ENCODE results near the gene FXR2.
A peak's percentile ranks its signal among the peaks of the same experiment; 100 is the strongest.

Gene FXR2

GRCh38 chr17:7577327-7578199, 37.1 kb downstream of the FXR2 start:
- H3K4me1 ChIP-seq (ENCODE audit: control insufficient read depth, insufficient read depth, low read length), result peaks cover 41% of the 10 kb centered on the region
- H3K4me3 ChIP-seq (ENCODE audit: low read length in 2 of 2), result no peak overlapping the region
- H3K27ac ChIP-seq (ENCODE audit: low read length), result peak overlapping the region; percentile 11
- no peaks in the 10 kb centered on the region for H3K9me3 ChIP-seq (ENCODE audit: control insufficient read depth in 2 of 2, low read length in 2 of 2)
- no peaks in the 10 kb centered on the region for H3K27me3 ChIP-seq (ENCODE audit: control insufficient read depth in 1 of 2, insufficient read depth in 2 of 2, low read length in 2 of 2)
- H3K9ac ChIP-seq (ENCODE audit: low read length in 2 of 2), result no peak overlapping the region
- peaks cover 37 to 54% of the 10 kb centered on the region in 2 donors for H3K36me3 ChIP-seq (ENCODE audit: control insufficient read depth in 2 of 2, insufficient read depth in 2 of 2, low read length in 2 of 2)

- H3K4me1 ChIP-seq (ENCODE audit: control insufficient read depth, insufficient read depth, low read length), result peaks cover 42% of the 10 kb centered on the region
- H3K9me3 ChIP-seq (ENCODE audit: control insufficient read depth in 2 of 2, low read length in 2 of 2), result no peaks in the 10 kb centered on the region
- H3K27ac ChIP-seq (ENCODE audit: low read length), result no peak overlapping the region
- no peak overlapping the region for H3K4me3 ChIP-seq (ENCODE audit: low read length in 2 of 2)
- no peak overlapping the region for H3K9ac ChIP-seq (ENCODE audit: low read length in 2 of 2)
- H3K36me3 ChIP-seq (ENCODE audit: control insufficient read depth in 2 of 2, insufficient read depth in 2 of 2, low read length in 2 of 2), result peaks cover 37 to 54% of the 10 kb centered on the region in 2 donors
- no peaks in the 10 kb centered on the region for H3K27me3 ChIP-seq (ENCODE audit: control insufficient read depth in 1 of 2, insufficient read depth in 2 of 2, low read length in 2 of 2)
Measured at GRCh38 chr17:7576432-7576937, 38.2 kb downstream of the FXR2 start.

- Histone ChIP-seq H3K9ac (ENCODE audit: low read length in 2 of 2) (no peak overlapping the region), H3K36me3 (ENCODE audit: control insufficient read depth in 2 of 2, insufficient read depth in 2 of 2, low read length in 2 of 2) (peaks cover 41 to 59% of the 10 kb centered on the region in 2 donors)
Measured at GRCh38 chr17:7575959-7576358, 38.7 kb downstream of the FXR2 start.

GRCh38 chr17:7575481-7575883, 39.2 kb downstream of the FXR2 start:
- peaks cover 39% of the 10 kb centered on the region for H3K4me1 ChIP-seq (ENCODE audit: control insufficient read depth, insufficient read depth, low read length)
- no peaks in the 10 kb centered on the region for H3K27me3 ChIP-seq (ENCODE audit: control insufficient read depth in 1 of 2, insufficient read depth in 2 of 2, low read length in 2 of 2)
- no peaks in the 10 kb centered on the region for H3K9me3 ChIP-seq (ENCODE audit: control insufficient read depth in 2 of 2, low read length in 2 of 2)
- H3K9ac ChIP-seq (ENCODE audit: low read length in 2 of 2), result no peak overlapping the region
- no peak overlapping the region for H3K4me3 ChIP-seq (ENCODE audit: low read length in 2 of 2)
- peaks cover 46 to 61% of the 10 kb centered on the region in 2 donors for H3K36me3 ChIP-seq (ENCODE audit: control insufficient read depth in 2 of 2, insufficient read depth in 2 of 2, low read length in 2 of 2)
- H3K27ac ChIP-seq (ENCODE audit: low read length), result no peak overlapping the region

More at GRCh38 chr17:7575959-7576358, 38.7 kb downstream of the FXR2 start:
- Histone ChIP-seq H3K27me3 (ENCODE audit: control insufficient read depth in 1 of 2, insufficient read depth in 2 of 2, low read length in 2 of 2) (no peaks in the 10 kb centered on the region), H3K27ac (ENCODE audit: low read length) (no peak overlapping the region), H3K4me3 (ENCODE audit: low read length in 2 of 2) (no peak overlapping the region), H3K9me3 (ENCODE audit: control insufficient read depth in 2 of 2, low read length in 2 of 2) (no peaks in the 10 kb centered on the region), H3K4me1 (ENCODE audit: control insufficient read depth, insufficient read depth, low read length) (peaks cover 40% of the 10 kb centered on the region)

GRCh38 chr17:7574176-7574953, 40.3 kb downstream of the FXR2 start:
- peak overlapping the region; percentile 91 to 96 for H3K4me3 ChIP-seq (ENCODE audit: low read length in 2 of 2)
- peaks cover 55 to 67% of the 10 kb centered on the region in 2 donors for H3K36me3 ChIP-seq (ENCODE audit: control insufficient read depth in 2 of 2, insufficient read depth in 2 of 2, low read length in 2 of 2)
- H3K9ac ChIP-seq (ENCODE audit: low read length in 2 of 2), result peak overlapping the region; percentile 29 to 100
- H3K9me3 ChIP-seq (ENCODE audit: control insufficient read depth in 2 of 2, low read length in 2 of 2), result no peaks in the 10 kb centered on the region
- H3K27ac ChIP-seq (ENCODE audit: low read length), result peak overlapping the region; percentile 98
- no peaks in the 10 kb centered on the region for H3K27me3 ChIP-seq (ENCODE audit: control insufficient read depth in 1 of 2, insufficient read depth in 2 of 2, low read length in 2 of 2)
- peaks cover 34% of the 10 kb centered on the region for H3K4me1 ChIP-seq (ENCODE audit: control insufficient read depth, insufficient read depth, low read length)

GRCh38 chr17:7573324-7574080, 41.2 kb downstream of the FXR2 start:
- Histone ChIP-seq H3K4me1 (ENCODE audit: control insufficient read depth, insufficient read depth, low read length) (peaks cover 28% of the 10 kb centered on the region), H3K9me3 (ENCODE audit: control insufficient read depth in 2 of 2, low read length in 2 of 2) (no peaks in the 10 kb centered on the region), H3K9ac (ENCODE audit: low read length in 2 of 2) (peak overlapping the region; percentile 95 to 100), H3K27ac (ENCODE audit: low read length) (peak overlapping the region; percentile 98), H3K4me3 (ENCODE audit: low read length in 2 of 2) (peak overlapping the region; percentile 91 to 96), H3K36me3 (ENCODE audit: control insufficient read depth in 2 of 2, insufficient read depth in 2 of 2, low read length in 2 of 2) (peaks cover 59 to 64% of the 10 kb centered on the region in 2 donors), H3K27me3 (ENCODE audit: control insufficient read depth in 1 of 2, insufficient read depth in 2 of 2, low read length in 2 of 2) (no peaks in the 10 kb centered on the region)

GRCh38 chr17:7572588-7573323, 41.9 kb downstream of the FXR2 start:
- Histone ChIP-seq H3K36me3 (ENCODE audit: control insufficient read depth in 2 of 2, insufficient read depth in 2 of 2, low read length in 2 of 2) (peaks cover 54 to 59% of the 10 kb centered on the region in 2 donors), H3K27me3 (ENCODE audit: control insufficient read depth in 1 of 2, insufficient read depth in 2 of 2, low read length in 2 of 2) (no peaks in the 10 kb centered on the region), H3K27ac (ENCODE audit: low read length) (peak overlapping the region; percentile 98), H3K9me3 (ENCODE audit: control insufficient read depth in 2 of 2, low read length in 2 of 2) (no peaks in the 10 kb centered on the region), H3K4me1 (ENCODE audit: control insufficient read depth, insufficient read depth, low read length) (peaks cover 28% of the 10 kb centered on the region), H3K9ac (ENCODE audit: low read length in 2 of 2) (peak overlapping the region; percentile 95 to 100), H3K4me3 (ENCODE audit: low read length in 2 of 2) (peak overlapping the region; percentile 91 to 96)

- H3K4me3 ChIP-seq (ENCODE audit: low read length in 2 of 2), result peak overlapping the region; percentile 84 to 96
- H3K9ac ChIP-seq (ENCODE audit: low read length in 2 of 2), result peak overlapping the region; percentile 81 to 83
- H3K36me3 ChIP-seq (ENCODE audit: control insufficient read depth in 2 of 2, insufficient read depth in 2 of 2, low read length in 2 of 2), result peaks cover 54% of the 10 kb centered on the region in 2 donors
- H3K27ac ChIP-seq (ENCODE audit: low read length), result peak overlapping the region; percentile 92
- peaks cover 28% of the 10 kb centered on the region for H3K4me1 ChIP-seq (ENCODE audit: control insufficient read depth, insufficient read depth, low read length)
- H3K27me3 ChIP-seq (ENCODE audit: control insufficient read depth in 1 of 2, insufficient read depth in 2 of 2, low read length in 2 of 2), result no peaks in the 10 kb centered on the region
- H3K9me3 ChIP-seq (ENCODE audit: control insufficient read depth in 2 of 2, low read length in 2 of 2), result no peaks in the 10 kb centered on the region
Measured at GRCh38 chr17:7572338-7572587, 42.4 kb downstream of the FXR2 start.

GRCh38 chr17:7570351-7570750, 44.3 kb downstream of the FXR2 start:
- no peaks in the 10 kb centered on the region for H3K27me3 ChIP-seq (ENCODE audit: control insufficient read depth in 1 of 2, insufficient read depth in 2 of 2, low read length in 2 of 2)
- no peak overlapping the region for H3K9ac ChIP-seq (ENCODE audit: low read length in 2 of 2)
- H3K27ac ChIP-seq (ENCODE audit: low read length), result no peak overlapping the region
- no peaks in the 10 kb centered on the region for H3K9me3 ChIP-seq (ENCODE audit: control insufficient read depth in 2 of 2, low read length in 2 of 2)
- peaks cover 45 to 47% of the 10 kb centered on the region in 2 donors for H3K36me3 ChIP-seq (ENCODE audit: control insufficient read depth in 2 of 2, insufficient read depth in 2 of 2, low read length in 2 of 2)
- peaks cover 25% of the 10 kb centered on the region for H3K4me1 ChIP-seq (ENCODE audit: control insufficient read depth, insufficient read depth, low read length)
- H3K4me3 ChIP-seq (ENCODE audit: low read length in 2 of 2), result no peak overlapping the region

- H3K4me1 ChIP-seq (ENCODE audit: control insufficient read depth, insufficient read depth, low read length), result peaks cover 21% of the 10 kb centered on the region
- H3K4me3 ChIP-seq (ENCODE audit: low read length in 2 of 2), result no peak overlapping the region
- H3K36me3 ChIP-seq (ENCODE audit: control insufficient read depth in 2 of 2, insufficient read depth in 2 of 2, low read length in 2 of 2), result peaks cover 45 to 47% of the 10 kb centered on the region in 2 donors
- H3K27ac ChIP-seq (ENCODE audit: low read length), result no peak overlapping the region
- no peaks in the 10 kb centered on the region for H3K27me3 ChIP-seq (ENCODE audit: control insufficient read depth in 1 of 2, insufficient read depth in 2 of 2, low read length in 2 of 2)
- no peak overlapping the region for H3K9ac ChIP-seq (ENCODE audit: low read length in 2 of 2)
- H3K9me3 ChIP-seq (ENCODE audit: control insufficient read depth in 2 of 2, low read length in 2 of 2), result no peaks in the 10 kb centered on the region
Measured at GRCh38 chr17:7569571-7569970, 45.1 kb downstream of the FXR2 start.

All from stomach smooth muscle (tissue), 2 donors.